Activated naive CD4-positive, alpha-beta T cell treated with Interleukin-2 at 50 U/mL for 16 hours (primary cell): ENCODE data around the gene PDPN.
"Not testable (repeated sequence)": the region's sequence is repeated elsewhere in the genome, so short reads cannot be mapped to it uniquely, and the experiment has no call there.

ENCODE experiments used
- DNase-seq: peaks from one replicate; pipeline ENCODE4 v3.0.0-alpha.2; 2020

Gene PDPN, protein sequence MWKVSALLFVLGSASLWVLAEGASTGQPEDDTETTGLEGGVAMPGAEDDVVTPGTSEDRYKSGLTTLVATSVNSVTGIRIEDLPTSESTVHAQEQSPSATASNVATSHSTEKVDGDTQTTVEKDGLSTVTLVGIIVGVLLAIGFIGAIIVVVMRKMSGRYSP

DNA sequence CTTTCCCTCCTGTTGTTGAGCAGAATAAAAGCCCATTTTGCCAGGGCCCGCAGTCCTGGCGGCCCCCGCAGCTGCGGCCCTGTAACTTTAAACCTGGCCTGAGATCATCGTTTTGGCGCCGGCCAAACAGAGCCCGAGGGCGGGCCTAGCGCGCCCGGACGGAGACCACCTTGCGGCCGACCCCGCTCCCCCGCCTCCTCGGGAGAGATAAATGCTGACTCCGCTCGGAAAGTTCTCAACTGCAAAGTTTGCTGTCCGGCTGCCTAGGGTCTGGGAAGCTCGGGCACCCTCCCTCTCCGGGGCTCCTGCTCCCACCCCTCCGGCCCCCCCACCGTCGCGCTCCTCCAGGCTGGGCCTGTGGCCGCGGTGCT lies at the start of gene PDPN:
Gene PDPN (plus strand): TSS at position 238 of the 371 bp plus-strand sequence. CDS start 202 bp downstream, outside the sequence.
- DNase-seq, result no peak

DNA sequence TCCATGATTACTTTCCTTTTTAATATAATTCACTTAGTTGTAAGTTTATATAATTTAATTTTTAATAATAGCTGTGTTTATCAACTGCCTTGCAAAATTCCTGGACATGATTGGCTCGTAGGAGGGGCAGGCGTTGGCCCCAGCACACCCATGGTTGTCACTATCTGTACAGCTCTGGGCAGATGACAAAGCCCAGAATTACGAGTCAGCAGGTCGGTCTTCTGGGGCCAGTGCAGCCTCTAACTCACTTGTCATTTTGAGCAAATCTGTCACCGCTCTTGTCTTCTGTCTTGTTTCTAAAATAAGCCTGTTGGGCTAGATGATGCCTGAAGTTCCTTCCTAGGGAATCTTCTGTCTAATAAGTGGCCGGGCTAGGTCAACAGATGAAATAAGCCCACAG lies 48.4 kb upstream of the PDPN start:
- DNase-seq, result no peak

DNA sequence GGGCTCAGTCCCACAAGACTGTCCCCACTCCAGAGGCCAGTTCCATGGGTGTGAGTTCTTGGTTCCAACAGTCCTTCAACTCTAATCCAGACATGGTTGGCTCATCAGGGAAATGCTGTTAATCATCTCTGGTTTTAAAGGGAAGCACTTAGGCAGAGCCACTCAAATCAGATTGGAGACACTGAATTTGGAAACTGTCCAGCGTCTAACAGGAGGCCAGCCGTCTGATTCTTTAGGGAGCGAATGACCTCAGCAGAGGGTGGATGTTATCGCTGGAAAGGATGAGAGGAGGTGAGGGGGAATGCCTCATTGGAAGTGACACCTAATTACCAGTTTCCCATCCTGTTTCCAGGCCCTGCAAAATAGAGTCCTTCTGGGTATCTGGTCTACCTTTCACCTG lies 47.1 kb upstream of the PDPN start:
- no peak for DNase-seq

DNA sequence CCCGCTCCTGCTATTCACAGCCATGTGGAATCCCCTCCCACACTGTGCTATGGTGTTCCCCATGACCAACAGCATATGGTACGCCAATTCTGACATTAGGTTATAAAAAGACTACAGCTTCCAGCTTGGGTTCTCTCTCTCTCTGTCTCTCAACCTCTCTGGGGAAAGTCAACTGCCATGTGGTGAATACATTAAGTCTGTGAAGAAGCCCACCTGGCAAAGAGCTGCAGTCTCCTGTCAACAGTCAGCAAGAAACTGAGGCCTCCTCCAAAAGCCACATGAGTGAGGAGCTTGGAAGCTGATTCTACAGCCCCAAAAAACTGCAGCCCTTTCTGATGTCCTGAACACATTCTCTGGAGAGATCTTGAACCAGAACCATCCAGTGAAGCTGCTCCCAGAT lies 44.8 kb upstream of the PDPN start:
- no peak for DNase-seq

DNA sequence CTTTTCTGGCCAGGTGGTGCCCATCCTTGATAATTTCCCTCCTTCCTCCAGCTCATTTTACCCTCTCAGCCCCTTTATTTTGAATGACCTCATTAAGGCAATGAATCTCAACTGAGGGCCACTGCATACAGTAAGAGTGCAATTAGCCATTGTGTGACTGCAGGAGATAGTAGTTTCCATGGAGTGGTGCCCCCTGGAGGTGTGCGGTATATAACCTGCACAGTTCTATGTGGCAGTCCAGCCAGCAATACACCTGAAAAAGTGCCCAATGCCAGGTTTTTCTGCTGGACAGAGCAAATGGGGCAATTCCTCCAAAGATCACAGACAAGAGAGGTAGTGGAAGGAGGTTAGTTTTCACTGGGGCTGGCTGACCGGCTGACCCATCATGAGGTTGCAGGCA lies 43.9 kb upstream of the PDPN start:
- no peak for DNase-seq

DNA sequence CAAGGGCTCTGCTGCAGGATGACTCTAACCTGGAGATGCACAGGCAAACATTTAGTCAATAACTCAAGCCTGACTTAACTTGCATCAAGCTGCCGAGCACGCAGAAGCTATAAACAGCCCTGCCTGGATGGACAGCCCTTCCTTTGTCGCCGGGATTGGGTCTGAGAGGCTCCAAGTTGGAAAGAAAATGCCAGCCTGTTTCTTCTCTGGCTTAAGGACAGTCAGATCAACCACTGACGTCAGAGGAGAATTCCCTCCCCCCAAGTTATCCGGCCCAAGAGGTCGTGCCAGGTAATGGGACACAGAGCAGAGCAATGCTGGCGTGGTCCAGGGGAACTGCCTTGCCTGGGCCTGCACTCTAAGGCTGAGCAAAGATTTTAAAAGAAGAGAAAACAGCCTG lies 42.8 kb upstream of the PDPN start:
- no peak for DNase-seq

DNA sequence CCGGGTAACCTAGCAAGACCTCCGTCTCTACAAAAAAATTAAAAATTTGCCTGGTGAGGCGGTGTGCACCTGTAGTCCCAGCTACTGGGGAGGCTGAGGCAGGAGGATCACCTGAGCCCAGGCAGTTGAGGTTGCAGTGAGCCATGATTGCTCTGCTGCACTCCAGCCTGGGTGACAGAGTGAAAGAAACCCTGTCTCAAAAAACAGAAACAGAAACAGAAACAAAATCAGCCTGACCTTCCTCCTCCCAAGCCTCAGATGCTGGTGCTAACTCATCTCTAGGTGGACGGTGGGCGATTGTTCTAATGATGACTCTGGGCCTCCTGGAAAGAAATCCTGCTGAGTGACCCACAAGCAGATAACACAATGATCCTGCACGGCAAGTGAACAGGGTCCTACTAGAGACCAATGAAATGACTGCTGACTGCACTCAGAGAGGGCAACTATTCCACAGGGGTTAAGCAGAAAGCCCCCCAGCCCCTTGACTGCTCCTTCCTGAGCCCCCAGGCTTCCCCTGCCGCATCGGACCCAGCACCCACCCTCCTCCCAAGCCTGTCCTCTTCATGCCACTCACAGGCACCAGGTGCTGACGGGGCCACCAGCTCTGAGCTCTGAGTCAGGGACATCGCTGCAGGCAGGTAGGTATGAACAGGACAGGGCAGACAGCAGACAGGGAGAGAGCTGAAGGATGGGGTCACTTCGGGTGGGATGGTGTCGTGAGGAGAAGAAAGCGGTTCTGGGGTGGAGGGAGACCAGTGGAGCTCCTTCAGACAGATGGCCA lies 42.0 kb upstream of the PDPN start:
- DNase-seq, result no peak

DNA sequence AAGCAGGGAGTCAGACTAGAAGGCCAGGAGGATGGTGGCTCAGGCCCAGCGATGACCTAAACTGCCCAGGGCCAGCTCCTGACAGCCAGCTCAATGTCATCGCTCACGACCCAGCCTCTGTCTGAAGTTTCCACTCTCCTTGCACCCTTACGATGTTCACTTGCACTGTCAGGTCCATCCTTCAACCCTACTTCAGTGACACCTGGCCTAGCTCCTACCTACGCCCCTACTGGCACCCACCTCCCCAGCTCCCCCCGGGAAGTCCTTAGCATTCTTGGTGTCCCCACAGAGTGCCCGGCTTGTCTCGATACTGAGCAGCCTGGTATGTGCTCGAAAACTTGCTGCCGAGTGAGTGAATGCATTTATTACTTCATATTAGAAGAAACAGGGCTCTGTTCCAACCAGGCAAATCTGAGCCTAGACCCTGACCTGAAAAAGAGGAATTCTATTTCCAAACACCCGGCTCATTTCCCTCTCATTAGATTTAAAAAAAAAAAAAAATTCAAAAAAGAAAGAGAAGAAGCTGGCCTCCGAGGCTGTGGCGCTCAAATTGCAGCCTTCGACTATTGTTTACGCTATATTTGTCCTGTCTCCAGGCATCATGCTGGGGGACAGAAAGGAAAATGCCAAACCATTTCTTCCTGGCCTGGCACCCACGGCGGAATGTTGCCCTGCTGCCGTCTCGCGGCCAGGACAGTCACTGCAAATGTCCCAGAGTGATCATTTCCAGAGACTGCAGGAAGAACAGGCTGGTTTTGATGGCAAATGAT lies 40.0 kb upstream of the PDPN start:
- no peak for DNase-seq

DNA sequence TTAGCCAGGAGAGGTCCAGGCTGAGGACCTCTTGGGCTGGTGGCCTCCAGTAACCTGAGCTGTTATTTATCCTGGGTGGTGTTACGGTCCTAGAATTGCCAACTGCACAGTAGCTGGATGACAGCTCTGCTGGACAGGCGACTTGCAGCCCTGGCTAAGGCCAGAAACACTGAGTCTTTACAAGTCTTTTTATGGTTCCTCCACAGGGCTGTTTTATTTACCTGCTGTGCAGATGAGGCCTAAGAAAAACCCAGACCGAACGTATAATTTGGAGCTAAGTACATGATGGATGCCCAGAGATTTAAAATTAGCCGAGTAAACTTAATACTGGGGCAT lies 39.4 kb upstream of the PDPN start:
- DNase-seq, result no peak

DNA sequence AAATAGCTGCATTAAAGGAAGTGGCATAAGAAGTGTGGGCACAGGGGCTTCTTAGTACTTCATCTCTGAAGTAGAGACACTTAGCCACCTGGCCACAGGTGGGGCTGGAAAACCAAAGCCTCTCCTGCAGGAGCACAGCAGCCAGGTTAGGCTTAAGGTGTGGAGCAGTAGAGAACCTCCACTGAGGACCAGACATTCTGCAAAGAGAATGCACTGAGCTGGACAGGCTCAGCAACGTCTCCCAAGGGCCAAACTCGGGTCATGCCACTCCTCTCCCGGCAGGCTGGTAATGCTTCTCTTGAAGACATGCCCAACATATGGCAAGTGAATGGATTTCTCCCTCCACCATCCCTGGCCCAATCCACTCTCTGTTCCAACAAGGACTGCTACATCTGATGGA lies 36.8 kb upstream of the PDPN start:
- DNase-seq, result no peak

DNA sequence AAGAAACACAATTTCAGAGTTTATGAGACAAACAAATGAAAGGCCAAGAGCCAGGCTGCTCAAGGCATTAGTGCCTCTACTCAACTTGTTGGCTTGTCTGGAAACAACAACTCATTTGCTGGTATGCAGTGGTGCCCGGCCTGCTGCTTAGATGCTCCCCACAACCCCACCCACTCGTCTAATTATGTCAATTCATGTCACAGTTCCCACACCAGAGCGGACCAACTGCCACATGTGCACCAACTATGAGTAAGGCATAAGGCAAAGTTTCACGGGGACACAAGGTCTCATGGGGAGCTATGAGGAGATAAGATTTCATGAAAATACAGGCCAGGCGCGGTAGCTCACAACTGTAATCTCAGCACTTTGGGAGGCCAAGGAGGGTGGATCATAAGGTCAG lies 35.4 kb upstream of the PDPN start:
- no peak for DNase-seq

DNA sequence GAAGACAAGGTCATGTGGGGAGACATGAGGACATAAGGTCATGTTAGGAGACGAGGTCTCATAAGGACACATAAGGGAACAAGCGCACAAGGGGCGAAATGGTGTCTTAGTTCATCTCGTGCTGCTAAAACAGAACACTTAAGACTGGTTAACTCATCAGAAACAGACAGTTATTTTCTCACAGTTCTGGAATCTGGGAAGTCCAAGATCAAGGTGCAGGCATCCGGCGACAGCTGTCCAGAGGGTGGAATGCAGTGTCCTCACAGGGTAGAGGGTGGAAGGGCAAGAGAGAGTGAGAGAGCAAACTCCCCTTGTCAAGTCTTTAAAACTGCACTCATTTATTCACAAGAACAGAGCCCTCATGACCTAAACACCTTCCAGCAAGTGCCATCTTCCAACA lies 34.6 kb upstream of the PDPN start:
- no peak for DNase-seq

DNA sequence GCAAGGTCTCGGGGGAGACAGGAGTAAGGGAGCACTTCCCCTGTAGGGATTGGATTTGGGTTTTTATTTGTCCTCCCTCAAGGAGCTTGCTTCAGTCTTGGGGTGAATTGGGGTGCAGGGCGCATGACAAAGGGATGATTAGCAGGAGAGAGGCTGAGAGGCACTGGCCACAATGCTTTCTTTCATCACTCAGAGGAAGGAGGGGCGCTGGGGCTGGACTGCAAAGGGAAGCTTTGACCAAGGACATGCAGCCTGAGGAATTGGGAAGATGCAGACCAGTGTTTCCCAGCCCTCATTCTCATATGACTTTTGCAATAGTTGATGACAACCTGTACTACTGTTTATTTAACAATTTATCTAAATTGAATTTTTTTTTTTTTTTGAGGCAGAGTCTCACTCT lies 34.1 kb upstream of the PDPN start:
- no peak for DNase-seq

DNA sequence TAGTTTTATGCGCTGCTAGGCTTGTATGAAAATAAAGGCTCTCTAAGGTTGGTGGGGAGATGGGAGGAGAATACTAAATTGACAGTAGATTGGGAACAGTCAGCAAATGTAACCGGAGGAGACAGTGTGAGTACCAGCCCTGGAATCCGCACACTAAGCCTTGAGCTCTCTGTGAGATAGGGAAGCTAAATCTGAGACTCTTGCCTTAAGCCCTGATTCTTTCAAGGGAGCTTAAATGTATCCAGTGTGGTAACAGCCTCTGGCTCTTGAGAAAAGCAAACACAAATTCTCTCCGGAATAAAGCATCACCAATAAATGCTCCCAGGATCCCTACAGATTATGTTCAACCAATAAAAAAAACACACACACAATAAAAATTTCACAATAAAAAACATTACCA lies 33.0 kb upstream of the PDPN start:
- DNase-seq, result no peak

DNA sequence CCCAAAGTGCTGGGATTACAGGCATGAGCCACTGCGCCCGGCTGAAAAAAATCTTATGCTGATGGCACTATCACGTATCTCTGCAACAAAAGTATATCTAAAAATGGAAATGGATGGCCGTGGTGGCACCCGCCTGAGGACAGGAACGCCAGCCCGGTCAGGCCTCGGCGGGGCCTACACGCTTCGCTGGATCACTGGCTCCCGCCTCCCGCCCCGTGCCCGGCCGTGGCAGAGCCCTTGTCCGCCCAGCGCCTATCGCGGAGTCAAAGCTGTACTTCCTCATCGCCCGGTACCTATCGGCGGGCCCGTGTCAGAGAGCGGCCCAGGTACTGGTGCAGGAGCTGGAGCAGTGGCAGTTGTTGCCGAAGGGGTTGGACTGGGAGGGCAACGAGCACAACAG lies 28.8 kb upstream of the PDPN start:
- no peak for DNase-seq

DNA sequence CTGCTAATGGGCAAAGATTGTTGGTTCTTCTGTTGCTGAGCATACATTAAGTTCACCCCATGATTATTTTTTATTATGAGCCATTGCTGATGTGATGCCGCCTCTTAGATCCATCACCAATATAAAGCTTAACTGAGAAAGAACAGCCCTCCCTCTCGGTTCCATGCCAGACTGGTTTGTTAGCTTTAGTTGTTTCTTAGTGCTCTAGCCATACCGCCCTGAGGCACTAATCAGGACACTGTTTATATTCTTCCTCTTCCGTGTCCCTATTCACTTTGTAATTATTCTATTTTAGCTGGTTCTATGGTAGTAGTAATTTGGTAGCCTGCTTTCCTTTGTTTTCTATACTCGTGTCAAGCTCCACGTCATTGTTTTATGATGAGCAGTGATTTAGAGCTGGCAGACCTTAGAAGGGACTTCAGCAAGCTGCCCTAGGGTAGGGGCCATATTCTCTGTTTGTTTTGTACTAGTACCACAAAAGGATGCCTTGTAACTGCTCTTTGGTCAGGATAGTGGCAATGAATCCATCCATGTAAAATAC lies 27.3 kb upstream of the PDPN start:
- no peak for DNase-seq

DNA sequence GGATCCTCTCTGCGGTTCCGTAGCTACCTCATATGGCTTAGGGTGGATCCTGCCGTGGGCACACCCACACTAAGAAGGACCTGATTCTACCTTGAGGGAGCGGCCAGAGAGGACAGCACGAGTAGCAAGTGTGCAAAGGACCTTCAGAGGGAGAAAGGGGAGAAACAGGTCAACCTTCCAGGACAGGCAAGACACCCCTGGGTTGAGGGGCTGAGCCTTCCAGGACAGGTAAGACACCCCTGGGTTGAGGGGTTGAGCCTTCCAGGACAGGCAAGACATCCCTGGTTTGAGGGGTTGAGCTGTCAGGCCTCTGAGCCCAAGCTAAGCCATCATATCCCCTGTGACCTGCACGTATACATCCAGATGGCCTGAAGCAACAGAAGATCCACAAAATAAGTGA lies 23.1 kb upstream of the PDPN start:
- no peak for DNase-seq

DNA sequence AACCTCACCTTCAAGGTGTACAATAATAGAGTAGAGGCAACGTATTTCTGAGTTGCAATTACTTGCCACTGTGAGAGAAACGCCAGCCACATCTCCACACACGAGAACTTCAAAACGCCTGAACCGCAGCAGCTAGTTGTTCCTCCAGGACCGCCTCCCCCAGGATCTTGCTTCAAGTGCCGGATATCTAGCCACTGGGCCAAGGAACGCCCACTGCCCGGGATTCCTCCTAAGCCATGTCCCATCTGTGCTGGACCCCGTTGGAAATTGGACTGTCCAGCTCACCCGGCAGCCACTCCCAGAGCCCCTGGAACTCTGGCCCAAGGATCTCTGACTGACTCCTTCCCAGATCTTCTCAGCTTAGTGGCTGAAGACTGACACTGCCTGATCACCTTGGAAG lies 20.7 kb upstream of the PDPN start:
- DNase-seq, result not testable (repeated sequence)

DNA sequence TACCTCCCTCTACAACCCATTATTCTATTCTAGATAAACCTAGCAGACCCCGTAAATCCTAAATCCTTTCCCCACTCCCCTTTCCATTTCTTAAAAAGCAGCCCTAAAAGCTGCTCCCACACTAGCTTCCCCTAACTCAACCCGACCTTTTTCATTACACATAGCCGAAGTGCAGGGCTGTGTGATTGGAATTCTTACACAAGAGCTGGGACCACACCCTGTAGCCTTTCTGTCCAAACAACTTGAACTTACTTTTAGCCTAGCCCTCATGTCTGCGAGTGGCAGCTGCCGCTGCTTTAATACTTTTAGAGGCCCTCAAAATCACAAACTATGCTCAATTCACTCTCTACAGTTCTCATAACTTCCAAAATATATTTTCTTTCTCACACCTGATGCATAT lies 19.6 kb upstream of the PDPN start:
- no peak for DNase-seq

DNA sequence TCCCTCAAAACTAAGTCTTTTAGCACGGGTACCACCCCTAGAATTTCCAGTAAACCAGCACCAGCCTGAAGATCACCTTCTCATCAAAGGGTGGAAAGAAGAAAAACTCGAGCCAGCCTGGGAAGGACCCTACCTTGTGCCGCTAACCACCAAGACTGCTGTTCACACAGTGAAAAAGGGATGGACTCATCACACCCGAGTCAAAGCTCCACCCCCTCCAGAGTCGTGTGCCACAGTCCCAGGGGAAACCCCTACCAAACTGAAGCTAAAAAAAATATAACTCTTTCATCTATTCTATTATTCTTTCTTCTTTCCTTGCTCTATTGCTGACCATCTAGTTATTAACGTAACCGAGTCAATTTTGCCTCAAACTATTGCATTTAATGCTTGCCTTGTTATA lies 13.2 kb upstream of the PDPN start:
- not testable (repeated sequence) for DNase-seq

DNA sequence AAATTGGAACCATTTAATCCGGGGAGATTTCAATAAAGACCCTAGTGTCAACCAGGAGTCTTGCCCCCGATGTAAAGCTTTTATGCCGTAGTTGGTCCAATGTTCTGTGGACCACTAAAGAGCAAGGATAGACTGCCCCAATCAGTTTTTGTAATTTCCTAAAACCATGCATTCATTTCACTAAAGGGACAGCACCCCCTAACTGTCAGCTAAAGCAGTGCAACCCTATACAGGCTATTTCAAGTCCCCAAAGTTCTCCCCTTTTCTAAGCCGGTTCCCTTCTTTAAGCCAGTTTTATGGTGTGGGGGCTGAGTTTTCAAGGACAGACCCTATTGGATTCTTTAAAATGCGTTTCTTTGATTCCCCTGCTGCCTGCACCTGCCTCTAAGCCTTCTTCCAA lies 12.7 kb upstream of the PDPN start:
- DNase-seq, result no peak

DNA sequence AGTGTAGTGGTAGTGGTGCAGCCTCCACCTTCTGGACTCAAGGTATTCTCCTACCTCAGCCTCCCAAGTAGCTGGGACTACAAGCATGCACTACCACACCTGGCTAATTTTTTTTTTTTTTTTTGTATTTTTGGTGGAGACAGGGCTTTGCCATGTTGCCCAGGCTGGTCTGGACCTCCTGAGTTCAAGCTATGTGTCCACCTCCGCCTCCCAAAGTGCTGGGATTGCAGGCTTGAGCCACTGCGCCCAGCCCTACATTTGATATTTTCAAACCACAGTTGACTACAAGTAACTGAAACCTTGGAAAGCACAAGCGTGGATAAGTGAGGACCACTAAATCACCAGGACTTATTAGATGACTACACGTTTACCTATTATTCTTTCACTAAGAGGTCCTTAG lies 10.0 kb upstream of the PDPN start:
- no peak for DNase-seq

DNA sequence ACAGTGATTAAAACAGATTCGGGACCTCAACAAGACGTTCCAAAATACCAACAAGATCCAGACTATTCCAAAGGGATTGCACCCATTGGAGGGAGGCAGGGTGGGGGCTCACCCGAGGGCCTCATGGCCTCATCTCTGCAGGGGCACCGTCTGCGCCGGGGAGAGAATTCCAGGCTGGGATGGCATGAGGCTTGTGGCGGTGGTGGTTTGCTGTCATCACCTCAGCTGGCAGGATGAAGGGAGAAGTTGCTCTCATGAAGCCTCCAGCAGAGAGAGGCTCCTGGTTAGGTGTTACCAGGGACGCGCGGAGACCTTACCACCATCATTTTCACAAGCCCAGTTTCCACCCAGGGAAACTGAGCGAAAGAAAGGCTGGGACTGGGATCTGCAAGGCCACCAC lies 6.7 kb upstream of the PDPN start:
- no peak for DNase-seq

DNA sequence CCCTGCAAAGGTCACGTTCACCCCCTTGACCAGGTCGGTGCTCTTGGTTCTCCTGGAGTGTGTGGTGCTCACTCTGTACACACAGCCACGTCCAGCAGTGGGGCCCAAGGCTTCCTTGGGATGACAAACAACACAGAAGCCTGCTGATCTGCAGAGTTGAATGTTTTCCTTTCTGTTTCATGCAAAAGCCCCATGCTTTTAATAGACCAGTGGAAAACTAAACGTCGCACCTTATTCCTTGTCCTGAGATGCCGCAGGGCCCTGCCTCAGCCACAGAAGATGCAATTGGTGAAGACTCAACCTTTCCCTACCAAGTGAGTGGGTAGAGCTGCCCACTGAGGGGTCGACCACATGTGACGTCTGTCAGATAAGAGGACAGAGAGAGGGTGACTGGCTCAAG lies 5.8 kb upstream of the PDPN start:
- DNase-seq, result no peak
